NCI-H1694 (cell line): ENCODE results near the gene GRIA3.
"Not testable (repeated sequence)": the region's sequence is repeated elsewhere in the genome, so short reads cannot be mapped to it uniquely, and the experiment has no call there.

ENCODE experiments used
- DNase-seq: peaks from one replicate; lab custom pipeline; 2025; lab: John Stamatoyannopoulos, UW

The GRIA3 gene

DNA sequence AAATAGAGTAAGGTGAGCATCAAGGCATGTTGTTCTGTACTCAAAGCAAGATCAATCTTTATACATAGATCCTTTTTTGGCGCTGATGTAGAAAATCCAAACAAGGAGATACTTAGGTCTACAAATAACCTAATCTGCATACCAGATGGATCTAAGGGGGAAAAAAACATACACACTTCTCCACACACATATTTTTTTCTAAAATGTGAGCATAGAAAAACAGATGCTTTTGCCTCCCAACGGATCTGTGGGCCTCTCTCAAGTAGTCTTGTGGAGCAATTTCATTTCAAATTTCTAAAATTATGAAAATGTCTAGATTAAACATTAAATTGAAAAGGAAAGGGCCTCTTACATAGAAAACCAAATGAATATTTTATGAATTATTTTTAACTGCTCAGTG, 166.1 kb downstream of the GRIA3 start:
- no peak for DNase-seq

DNA sequence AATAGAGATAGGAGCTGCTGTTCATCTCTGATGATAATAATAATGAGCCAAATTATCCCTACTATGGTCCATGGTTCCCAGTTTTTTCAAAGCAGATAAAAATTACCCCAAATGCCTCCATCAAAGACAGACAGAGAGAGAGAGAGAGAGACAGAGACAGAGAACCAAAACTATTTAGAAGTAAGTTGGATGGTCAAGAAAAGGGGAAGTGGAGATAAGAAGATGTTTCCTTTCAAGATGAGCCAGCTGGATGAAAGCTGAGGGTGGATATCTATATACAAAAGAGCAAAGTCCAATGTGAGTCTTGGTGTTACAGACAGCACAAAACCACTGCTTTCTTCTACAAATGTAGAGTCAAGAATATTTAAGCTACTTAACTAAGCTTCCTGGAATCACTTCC, 173.9 kb downstream of the GRIA3 start:
- DNase-seq: no peak

DNA sequence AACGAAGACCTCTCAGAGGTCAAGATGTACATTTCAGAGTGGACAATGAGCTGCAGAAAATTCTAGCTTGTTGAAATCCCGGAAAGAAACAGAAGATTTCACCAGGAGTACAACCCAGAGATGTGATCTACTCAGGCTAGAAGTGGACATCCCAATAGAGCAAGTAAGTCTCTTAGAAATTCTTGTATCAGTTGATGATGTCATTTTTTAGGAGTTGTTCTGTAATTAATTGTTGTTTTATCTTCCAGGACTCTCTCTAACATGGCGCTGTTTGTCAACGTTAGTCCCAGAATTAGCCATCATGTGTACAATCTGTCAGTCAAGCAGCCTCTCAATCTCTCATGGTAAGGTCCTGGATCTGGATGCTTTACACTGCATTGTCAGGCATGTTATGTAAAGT, 174.4 kb downstream of the GRIA3 start:
- no peak for DNase-seq

DNA sequence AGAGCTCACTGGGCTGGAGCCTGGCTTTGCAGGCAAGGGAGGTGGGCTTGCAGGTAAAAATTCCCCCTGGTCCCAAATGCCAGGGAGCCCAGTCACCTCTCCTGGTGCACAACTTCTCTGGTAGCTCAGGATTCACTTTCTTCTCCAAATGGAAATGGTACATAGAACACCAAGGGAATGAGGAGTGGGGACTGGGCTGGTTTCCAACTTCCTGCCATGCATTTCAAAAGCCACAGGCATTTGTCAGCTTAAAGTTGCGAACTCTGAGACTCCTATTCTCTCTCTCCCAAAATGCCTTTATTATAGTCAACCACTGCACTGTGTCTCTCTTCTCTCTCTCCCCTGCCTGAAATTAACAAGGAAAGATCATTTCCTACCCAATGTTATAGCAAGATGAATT, 177.3 kb downstream of the GRIA3 start:
- DNase-seq: no peak

DNA sequence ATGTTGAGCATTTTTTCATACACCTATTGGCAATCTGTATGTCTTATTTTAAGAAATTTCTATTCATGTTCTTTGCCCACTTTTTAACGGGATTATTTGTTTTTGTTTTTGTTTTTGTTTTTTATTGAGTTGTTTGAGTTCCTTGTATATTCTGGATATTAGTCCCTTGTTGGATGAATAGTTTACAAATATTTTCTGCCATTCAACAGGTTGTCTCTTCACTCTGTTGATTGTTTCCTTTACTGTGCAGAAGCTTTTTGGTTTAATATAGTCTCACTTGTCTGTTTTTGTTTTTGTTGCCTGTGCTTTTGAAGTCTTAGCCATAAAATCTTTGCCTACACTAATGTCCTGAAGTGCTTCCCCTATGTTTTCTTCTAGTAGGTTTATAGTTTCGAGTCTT, 202.1 kb downstream of the GRIA3 start:
- DNase-seq: not testable (repeated sequence)

DNA sequence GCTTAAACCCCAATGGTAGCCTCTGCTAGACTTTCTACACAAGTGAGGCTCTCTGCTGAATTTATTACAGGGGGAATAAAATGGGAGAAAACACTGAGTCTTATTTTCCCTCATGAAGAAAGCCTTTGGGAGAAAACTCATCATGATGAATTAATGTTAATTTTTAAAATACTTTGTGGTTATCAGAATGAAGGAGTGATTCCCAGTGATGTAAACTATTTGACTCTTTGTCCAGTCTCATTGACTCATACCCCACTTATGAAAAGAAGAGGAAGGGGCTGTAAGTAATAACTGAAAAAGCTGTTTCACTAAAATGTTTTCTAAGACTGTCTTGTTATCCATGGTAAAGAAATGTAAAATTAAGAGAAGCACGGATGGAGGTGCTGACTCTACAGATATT, 208.8 kb downstream of the GRIA3 start:
- no peak for DNase-seq

DNA sequence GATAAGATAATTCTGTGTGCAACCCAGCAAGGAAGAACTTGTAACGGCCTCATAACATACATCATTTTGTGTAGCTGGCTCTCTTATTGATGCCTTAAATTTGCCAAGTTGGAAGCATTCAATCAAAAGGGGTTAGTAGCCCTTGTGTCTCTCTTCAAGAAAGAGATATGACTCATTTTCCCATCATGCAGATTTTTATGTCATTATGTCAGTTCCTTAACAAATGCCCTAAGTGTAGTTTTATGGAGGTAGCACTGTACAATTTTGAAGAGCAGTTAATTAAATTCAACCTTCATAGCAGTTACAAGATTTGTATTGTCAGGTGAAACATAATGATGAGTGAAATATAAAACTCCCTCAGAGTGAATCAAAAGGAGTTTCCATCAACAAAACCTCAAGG, 215.6 kb downstream of the GRIA3 start:
- no peak for DNase-seq

DNA sequence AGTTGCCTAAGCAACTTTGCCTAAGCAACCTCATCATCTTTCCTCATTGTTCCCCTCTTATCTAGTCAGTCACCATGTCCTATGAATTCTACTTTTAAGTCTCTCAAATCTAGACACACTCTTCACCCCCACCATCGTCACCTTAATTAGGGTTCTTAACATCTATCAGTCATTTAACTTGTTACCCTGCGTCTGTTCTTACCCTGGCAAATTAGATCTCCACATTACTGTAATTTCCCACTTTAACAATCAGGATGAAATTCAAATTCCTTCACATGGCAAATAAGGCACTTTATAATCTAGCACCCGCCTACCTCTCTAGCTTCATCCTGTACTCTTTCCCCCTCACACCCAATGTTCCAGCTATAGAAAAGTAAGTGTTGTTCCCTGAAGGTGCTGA, 221.2 kb downstream of the GRIA3 start:
- DNase-seq: no peak

DNA sequence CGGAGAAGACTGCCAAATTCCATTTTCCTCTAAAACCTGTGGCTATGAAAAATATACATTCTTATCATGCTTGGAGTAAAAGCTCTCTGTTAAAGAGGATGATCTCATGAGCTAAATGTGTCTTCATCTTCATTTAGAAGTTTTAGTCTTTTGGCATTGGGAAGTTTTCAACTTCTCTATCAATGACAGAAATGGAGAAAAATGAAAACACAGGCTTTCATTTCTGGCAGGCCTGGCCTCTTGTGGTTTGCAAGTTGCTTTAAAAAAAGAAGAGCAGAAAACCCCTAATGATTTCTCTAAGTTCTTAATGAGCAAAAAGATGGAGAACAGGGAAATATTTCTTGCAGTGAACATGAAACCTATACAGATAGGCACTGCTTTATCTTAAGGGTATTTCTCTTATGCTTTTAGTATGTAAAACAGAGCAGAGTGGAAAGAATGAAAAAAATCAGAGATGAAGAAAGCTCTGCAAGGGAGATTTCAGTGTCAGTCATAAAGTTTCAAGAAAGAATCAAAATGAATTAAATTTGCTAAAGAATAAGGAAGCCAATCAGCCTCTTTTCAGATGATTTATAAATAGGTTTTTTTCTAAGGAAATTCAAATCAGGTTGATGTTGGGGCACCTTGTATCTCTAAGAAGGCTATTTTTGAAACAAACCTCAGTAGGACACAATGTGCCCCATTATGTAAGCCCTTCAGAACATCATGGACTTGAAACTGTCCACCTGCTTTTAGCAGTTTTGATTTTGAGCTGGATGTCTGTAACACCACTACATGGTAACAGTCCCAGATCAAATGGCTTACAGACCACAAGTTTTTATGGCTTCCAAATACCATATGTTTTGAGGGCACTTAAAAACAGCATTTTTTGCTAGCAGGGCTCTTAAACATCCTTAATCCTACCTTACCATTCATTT, 225.0 kb downstream of the GRIA3 start:
- no peak for DNase-seq

DNA sequence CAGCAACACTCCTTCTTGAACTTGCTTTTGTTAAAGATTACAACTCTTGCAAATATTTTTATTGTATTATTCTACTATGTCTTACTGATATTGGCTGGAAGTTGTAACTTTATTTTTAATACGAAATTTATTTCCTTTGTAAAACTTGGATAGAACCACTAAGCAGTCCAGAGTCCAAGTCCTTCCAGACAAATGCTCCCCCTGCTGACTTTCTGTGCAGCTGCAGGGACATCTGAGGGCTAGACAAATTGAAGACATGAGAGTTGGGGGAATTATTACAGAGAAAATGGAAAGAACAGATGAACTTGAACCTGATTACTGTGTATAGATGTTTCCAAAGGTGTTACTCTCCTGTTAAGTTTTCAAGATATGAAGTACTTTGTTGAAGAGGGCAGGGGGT, 238.8 kb downstream of the GRIA3 start:
- DNase-seq: peak; percentile 2

DNA sequence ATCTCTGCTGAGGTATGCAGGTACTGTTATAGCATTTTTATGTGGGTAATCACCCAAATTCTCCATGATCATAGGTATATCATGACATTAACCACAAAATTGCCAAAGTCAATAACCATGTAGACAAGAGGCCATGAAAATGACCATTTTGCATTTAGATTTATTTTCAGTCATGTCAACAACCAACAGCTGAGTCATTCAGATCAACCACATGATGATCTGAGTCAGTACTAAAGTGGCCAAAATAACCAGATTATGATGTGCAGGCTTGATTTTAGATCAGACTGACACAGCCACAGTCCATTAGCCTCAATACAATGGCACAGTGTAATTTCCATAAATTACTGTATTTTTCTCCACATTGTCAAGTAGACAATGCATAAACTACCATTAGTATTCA, 240.5 kb downstream of the GRIA3 start:
- no peak for DNase-seq

DNA sequence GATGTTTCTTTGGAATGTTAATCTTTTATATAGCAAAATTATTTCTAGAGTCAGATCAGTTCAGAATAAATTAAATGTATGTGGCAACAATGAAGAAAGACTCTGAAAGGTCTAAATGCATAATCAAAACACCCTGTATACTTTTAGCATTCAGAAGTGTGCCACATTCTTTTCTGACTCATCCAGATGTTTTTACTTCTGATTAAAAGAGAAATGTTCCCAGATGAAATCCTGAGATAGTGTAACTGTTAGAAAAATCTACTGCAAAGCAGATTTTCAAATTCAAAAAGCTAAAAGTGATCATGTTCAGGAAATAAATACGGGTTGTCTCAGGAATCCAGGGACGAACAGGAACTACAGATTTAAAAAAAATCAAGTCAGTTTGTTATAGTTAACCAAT, 241.4 kb downstream of the GRIA3 start:
- DNase-seq: no peak

DNA sequence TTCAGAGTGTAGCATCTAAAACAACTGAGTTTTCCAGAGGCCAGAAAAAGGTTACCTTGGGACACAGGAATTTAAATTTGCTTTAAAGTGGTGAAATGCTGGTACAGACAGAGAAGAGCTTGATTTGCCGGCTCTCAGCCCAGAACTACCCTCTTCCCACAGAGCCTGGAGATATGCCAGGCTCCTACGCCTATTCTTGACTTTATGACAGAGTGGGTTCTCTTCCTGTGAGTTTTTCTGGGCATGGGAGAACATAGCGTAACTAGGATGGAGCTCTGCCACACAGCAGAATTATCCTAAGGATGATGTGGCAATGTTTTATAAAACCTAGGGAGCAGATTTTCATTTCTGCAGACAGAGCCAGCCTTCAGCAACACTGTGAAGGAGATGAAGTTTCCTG, 241.8 kb downstream of the GRIA3 start:
- no peak for DNase-seq

DNA sequence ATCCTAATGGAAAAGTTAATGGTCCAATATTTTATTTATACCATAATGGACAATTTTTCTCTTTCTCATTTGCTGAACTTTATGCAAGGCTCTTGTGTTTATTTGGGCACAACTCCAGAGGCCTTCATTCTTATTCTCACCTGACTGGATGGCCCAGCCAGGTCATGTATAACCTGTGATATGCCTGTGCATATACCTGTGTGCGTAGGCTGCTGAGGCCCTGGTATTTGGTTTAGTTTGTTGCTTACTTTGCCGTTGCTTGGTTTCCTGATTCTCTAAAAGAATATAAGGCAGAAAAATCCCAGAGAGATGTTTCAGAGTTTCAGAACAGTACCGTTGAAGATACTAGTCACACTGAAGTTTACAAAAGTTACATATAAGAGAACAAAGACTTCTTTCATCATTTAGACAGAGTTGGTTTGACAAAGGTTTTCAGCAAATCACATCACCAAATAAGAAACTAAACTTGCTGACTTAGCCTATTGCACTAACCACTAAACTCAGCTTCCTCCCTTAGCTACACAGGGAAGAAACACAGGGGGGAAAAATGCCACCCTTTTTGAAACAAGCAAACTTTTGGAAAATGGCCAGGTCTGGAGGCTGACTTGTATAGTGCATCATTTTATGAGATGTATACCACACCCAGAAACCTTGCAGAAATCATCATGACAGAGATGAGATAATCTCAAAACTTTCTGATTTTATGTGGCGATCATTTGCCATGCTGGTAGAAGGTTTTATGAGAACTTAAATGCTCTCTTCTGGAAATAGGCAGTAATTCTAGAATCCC, 248.5 kb downstream of the GRIA3 start:
- DNase-seq: no peak

DNA sequence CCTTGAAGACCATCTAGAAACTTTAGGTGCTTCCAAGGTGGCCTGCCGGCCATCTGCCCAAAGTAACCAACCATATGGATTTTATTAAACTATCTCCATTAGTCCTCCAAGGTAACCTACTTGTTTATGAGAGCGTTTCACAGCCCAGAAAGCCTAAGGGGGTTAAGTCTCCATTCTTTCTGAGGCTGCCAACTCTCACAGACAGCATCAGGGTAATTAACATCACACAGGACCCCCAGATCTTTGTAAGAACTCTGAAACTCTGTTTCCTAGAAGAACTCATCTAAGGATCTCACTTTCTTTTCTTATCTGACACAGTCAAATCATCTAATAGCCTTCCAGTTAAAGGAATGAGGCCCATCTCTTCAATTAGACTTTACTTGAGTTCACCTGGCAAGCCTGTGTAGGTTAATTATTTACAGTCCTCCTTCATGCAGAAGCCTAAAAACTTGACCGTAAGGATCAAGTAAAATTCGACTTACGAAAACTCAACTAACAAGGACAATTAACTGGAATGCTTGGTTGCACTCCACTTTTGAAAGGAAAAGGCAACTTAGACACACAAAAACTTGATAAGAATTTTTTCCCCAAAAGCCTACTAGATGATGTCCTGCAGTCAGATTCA, 252.5 kb downstream of the GRIA3 start:
- DNase-seq: no peak

DNA sequence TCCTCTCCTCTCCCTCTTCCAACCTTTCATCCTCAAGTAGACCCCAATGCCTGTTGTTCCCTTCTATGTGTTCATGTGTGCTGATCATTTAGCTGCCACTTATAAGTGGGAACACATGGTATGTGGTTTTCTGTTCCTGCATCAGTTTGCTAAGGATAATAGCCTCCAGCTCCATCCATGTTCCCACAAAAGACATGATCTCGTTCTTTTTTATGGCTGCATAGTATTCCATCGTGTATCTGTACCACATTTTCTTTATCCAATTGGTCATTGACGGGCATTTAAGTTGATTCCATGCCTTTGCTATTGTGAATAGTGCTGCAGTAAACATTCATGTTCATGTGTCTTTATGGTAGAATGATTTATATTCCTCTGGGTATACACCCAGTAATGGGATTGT, 255.8 kb downstream of the GRIA3 start:
- DNase-seq: not testable (repeated sequence)

DNA sequence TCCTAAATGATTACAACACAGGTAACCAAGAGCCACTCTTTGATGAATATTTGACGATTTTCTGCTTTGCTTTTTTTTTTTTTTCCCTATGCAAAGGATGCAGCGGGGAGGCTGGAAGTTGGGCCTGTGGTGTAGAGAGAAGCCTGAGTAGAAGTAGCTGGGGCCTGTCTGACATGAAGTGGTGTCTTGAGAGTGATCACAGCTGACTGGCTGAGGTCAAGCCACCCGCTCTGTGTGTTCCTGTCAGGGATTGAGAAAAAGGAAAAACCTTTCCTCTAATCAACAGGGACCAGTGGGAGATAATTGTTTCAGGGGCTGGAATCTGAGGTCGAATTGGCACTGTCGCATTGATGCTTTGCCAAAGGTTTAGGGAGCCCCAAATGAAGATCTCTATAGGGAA, 258.7 kb downstream of the GRIA3 start:
- DNase-seq: no peak

DNA sequence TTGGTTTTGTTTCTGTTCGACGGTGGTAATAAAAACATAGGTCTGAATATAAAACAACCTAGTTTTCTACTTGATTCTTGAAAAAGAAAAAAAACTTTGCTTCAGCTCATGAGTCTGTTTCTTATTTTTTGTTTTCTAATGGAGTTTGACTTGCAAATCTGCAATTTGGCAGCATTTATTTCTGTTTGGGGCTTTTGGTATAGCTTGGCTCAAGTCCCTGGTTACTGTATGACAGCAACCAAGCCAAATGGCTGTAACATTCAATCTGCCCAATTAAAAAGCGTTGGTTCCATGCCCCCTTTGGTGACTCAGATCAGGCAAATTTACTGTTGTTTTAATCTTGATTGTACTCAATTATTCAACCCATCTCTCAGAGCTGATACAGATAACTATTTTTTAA, 263.4 kb downstream of the GRIA3 start:
- no peak for DNase-seq

DNA sequence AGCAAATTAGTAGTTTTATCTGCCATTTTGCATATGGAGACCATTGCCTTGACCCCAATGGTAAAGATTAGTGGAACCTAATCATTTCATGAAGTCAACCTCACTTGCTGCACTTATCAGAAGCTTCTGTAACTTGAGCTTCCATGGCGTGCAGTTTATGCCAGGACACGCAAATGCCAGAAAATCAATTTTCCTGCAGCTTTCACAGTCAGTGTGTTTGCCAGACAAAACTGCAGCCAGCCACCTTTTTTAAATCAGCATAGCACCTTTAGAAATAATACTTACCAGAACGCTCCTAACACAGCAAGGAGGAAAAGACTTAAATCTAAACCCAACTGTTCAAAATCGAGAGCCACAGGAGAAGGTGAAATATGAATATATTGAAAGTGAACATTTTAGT, 265.3 kb downstream of the GRIA3 start:
- DNase-seq: no peak

DNA sequence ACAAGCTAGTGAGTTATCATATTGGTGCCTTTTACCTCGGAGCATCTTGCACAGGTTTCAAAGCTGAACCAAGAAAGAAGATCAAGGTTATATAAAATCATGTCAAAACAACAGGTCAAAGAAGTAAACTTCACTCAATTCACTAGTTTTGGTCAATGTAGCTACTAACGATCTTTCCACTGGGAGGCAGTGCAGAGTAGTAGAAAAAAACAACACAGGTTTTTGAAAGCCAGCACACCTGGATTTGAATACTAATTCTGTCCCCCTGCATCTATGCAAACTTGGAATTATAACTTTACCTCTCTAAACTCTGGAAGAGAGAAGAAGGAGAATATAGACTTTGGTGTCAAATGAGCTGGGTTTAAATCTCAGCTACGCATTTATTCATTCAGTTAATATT, 266.1 kb downstream of the GRIA3 start:
- DNase-seq: no peak

DNA sequence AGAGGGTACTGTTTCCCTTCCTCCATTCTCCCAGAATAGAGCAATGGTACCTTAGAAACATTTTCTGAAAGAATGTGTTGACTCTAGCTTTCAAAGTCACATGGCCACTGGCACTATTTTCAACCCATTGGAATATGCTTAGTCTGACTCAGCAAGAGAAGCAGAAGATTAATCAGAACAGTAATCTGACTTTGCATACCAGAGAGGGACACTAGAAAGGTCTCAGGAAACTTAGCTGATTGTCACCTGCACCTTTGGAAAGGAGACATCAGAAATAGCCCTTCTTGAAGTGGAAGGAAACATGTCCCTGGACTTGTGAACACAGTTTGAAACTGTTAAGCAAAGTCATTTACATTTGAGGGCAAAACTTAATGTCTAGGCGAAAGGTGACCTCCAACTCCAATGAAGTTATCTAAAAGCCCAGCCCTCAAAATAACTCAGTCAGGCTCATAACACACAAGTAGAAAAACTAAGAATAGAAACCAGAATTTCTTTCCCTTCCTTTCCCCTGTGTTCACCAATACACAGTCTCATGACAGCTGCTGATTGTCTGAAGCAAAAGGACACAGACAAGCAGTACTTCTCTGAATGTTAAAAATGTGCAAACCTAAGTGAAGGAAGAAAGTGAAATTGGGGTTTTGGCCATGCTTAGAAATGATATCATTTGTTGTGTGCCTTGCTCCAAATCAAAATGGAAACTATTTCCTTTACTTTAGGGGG, 270.8 kb downstream of the GRIA3 start:
- no peak for DNase-seq

DNA sequence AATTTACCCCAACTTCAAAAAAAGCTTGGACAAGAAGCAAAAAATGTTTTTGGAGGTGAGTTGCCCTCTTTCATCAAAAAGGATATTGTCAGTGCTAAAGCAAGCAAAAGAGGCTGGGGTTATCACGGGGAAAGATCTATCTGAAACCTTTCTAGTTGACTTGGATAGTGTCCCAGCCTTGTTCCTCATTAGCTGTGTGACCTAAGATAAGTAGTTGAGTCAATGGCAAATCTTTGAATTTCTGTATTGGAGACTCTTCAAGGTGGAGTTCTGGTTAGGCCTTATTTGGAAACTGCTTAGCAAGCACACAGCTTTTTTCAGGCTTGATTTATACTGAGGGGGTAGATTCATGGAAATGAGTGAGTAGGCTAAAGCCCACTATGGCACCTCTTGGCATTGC, 271.6 kb downstream of the GRIA3 start:
- no peak for DNase-seq
